GM10266 (cell line): ENCODE results near the gene PIK3C3.

Experiments
- DNase-seq: peaks from one replicate; pipeline ENCODE4 v3.0.0; 2012; ENCODE audit errors: extremely low spot score
- CTCF ChIP-seq: IDR thresholded peaks from 2 replicates; pipeline ENCODE4 v1.5.1; 2012; ENCODE audit warnings: mild to moderate bottlenecking, low read depth; ENCODE audit not compliant: control insufficient read depth, insufficient read depth; ENCODE audit errors: missing control alignments

Gene PIK3C3

GRCh38 chr18:41965634-41966255 is 10.7 kb downstream of the PIK3C3 start:
- DNase-seq: no peak
- no peak for TF ChIP-seq CTCF

- TF ChIP-seq CTCF: no peak
Measured at GRCh38 chr18:41966943-41967342, 11.9 kb downstream of the PIK3C3 start.

GRCh38 chr18:41967680-41968079 is 12.6 kb downstream of the PIK3C3 start:
- no peak for TF ChIP-seq CTCF
- no peak for DNase-seq

More at GRCh38 chr18:41966943-41967342, 11.9 kb downstream of the PIK3C3 start:
- no peak for DNase-seq

GRCh38 chr18:41969881-41970280 is 14.8 kb downstream of the PIK3C3 start:
- DNase-seq: no peak

GRCh38 chr18:41972067-41972925 is 17.3 kb downstream of the PIK3C3 start:
- TF ChIP-seq CTCF: no peak
- no peak for DNase-seq

More at GRCh38 chr18:41969881-41970280, 14.8 kb downstream of the PIK3C3 start:
- TF ChIP-seq CTCF: no peak

GRCh38 chr18:41973983-41974382 is 18.9 kb downstream of the PIK3C3 start:
- DNase-seq: no peak
- TF ChIP-seq CTCF: no peak

- TF ChIP-seq CTCF: no peak
- DNase-seq: no peak
Measured at GRCh38 chr18:41974796-41975201, 19.8 kb downstream of the PIK3C3 start.
